Astrocyte of the spinal cord (primary cell): ENCODE results near the gene LRRN4.
"Not testable (repeated sequence)": the region's sequence is repeated elsewhere in the genome, so short reads cannot be mapped to it uniquely, and the experiment has no call there.

Source experiments
- DNase-seq: peaks from one replicate; pipeline ENCODE4 v3.0.0; 2011; ENCODE audit warnings: low read depth, low spot score
- H3K4me3 ChIP-seq: 2 replicates; pipeline ENCODE4 v1.5.1; 2011; ENCODE audit warnings: low read depth, mild to moderate bottlenecking, low read length, moderate library complexity
- in situ Hi-C: cut with HindIII; loops from 2 replicates; pipeline ENCODE4 v1.10.0; 2017; ENCODE audit warnings: low sequenced_read_pairs
- TF ChIP-seq, protein P1 (sequence below): IDR thresholded peaks from 2 replicates; pipeline ENCODE4 v1.5.1; 2012; ENCODE audit warnings: low read depth, mild to moderate bottlenecking, low read length, inconsistent platforms

LRRN4 gene

GRCh38 chr20:6038256-6038655 is 15.6 kb downstream of the LRRN4 start:
- TF ChIP-seq, protein P1, sequence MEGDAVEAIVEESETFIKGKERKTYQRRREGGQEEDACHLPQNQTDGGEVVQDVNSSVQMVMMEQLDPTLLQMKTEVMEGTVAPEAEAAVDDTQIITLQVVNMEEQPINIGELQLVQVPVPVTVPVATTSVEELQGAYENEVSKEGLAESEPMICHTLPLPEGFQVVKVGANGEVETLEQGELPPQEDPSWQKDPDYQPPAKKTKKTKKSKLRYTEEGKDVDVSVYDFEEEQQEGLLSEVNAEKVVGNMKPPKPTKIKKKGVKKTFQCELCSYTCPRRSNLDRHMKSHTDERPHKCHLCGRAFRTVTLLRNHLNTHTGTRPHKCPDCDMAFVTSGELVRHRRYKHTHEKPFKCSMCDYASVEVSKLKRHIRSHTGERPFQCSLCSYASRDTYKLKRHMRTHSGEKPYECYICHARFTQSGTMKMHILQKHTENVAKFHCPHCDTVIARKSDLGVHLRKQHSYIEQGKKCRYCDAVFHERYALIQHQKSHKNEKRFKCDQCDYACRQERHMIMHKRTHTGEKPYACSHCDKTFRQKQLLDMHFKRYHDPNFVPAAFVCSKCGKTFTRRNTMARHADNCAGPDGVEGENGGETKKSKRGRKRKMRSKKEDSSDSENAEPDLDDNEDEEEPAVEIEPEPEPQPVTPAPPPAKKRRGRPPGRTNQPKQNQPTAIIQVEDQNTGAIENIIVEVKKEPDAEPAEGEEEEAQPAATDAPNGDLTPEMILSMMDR = no peak
- H3K4me3 ChIP-seq = no peak overlapping the region
- in situ Hi-C loops = no loop called here
- no peak for DNase-seq

GRCh38 chr20:6037082-6037481 is 16.8 kb downstream of the LRRN4 start:
- TF ChIP-seq, protein P1 = no peak
- in situ Hi-C loops = no loop called here

GRCh38 chr20:6036213-6036612 is 17.6 kb downstream of the LRRN4 start:
- DNase-seq = no peak
- H3K4me3 ChIP-seq = no peak overlapping the region
- TF ChIP-seq, protein P1 = no peak
- in situ Hi-C loops = no loop called here

More at GRCh38 chr20:6037082-6037481, 16.8 kb downstream of the LRRN4 start:
- no peak overlapping the region for H3K4me3 ChIP-seq
- DNase-seq = no peak

DNA sequence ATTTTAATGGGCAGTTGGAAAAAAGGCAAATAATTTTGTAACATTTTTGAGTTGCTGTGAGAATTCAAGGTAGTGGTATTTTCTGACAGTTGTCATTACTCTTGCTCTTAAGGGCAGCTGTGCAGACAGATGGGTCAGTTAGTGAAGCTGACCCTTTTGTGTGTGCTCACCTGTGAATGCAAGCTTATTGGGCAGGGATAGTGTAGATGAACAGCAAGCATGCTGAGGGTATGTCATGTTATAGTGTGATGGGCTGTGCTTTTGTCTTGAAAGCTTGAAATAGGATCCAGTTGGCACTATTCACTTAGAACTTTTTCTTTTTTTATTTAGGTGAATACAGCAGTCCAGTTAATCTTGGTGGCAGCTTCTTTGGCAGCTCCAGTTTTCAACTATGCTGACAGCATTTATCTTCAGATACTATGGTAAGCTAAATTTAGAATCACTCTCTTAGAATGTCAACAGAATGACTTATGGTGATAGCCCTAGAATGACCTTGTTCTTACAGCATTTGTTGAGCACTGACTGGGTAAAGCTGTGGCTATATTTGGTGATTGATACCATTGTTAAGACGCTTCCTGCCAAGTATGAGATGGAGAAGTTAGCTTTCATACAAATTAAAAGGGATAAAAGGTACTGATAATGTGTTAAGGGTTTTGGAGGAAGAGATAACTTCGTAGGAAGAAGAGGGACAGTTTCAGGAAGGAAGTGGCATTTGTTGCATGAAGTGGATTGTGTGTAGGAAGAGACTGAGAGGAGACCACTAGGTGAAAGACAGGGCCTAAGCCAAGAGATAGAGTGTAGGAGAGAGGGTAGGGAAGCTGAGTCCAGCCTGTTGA is 19.5 kb downstream of the LRRN4 start:
- no peak for DNase-seq
- in situ Hi-C loops = no loop called here
- TF ChIP-seq, protein P1 = no peak

GRCh38 chr20:6032907-6033306 is 21.0 kb downstream of the LRRN4 start:
- in situ Hi-C loops, DNase-seq, H3K4me3 ChIP-seq: not testable (repeated sequence)

More for the DNA sequence above, 19.5 kb downstream of the LRRN4 start:
- H3K4me3 ChIP-seq = no peak overlapping the region

DNA sequence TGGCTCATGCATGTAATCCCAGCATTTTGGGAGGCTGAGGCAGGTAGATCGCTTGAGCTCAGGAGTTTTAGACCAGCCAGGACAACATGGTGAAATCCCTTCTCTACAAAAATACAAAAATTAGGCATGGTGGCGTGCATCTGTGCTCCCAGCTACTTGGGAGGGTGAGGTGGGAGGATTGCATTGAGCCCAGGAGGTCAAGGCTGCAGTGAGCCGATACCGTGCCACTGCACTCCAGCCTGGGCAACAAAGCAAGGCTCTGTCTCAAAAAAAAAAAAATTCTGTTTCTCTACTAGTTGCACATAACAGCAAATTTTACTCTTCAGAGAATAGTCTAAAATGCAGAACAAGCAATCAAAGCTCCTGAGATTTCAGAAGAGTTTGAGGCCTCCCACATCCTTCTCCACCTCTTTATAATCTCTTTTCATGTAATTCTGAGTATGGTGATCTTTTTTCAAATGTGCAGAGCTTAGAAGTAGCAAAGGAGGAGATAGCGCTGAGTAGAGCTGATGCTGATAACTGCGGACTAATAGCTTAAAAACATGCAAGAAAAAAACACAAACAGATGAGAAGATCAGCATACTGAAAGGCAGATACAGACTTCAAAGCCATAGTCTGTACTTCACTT is 23.3 kb downstream of the LRRN4 start:
- in situ Hi-C loops = no loop called here
- TF ChIP-seq, protein P1 = no peak
- no peak for DNase-seq
- no peak overlapping the region for H3K4me3 ChIP-seq

DNA sequence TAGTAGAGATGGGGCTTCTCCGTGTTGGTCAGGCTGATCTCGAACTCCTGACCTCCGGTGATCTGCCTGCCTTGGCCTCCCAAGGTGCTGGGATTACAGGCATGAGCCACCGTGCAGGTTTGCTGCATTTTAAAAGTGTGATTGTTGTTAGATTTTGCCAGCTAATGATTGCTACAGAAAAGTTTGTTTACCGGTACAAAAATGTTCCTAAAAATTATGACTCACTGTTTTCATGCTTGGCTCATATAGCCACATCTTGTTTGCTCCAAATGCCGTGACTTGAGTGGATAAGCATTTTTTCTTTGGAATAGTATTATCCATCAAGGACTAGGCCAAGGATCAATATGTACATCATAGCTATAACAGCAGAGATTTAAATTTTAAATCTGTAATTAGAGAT is 24.3 kb downstream of the LRRN4 start:
- no peak overlapping the region for H3K4me3 ChIP-seq
- DNase-seq = no peak
- in situ Hi-C loops = no loop called here
- TF ChIP-seq, protein P1 = no peak
